ENCODE measurements around the gene RNF103.
A peak's percentile ranks its signal among the peaks of the same experiment; 100 is the strongest.

RNF103 gene

DNA sequence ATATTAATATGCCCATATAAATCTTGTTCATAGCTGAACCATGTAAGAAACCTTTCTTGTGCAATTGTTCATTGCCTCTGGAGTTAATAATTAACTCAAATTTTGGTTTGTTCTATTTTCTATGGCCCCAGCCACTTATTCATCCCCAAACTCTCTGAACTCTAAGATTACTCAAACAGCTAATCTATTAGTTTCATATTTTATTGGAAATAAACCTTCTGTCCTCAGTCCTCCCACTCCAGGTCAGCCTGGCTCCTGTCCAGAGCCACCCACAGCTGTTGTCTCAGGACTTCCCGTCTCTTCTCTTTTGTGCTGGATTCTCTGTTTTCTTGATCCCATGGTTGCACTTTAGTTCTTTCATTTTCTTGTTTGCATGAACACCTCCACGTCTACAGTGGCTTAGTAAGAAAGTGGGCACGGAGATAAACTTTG lies 4.4 kb upstream of the RNF103 start:
- H3K4me3 ChIP-seq (ENCODE audit: control insufficient read depth, low read depth, low read length) = no peak overlapping the region
- no peak for DNase-seq (ENCODE audit: low read depth)
- TF ChIP-seq, protein P1, sequence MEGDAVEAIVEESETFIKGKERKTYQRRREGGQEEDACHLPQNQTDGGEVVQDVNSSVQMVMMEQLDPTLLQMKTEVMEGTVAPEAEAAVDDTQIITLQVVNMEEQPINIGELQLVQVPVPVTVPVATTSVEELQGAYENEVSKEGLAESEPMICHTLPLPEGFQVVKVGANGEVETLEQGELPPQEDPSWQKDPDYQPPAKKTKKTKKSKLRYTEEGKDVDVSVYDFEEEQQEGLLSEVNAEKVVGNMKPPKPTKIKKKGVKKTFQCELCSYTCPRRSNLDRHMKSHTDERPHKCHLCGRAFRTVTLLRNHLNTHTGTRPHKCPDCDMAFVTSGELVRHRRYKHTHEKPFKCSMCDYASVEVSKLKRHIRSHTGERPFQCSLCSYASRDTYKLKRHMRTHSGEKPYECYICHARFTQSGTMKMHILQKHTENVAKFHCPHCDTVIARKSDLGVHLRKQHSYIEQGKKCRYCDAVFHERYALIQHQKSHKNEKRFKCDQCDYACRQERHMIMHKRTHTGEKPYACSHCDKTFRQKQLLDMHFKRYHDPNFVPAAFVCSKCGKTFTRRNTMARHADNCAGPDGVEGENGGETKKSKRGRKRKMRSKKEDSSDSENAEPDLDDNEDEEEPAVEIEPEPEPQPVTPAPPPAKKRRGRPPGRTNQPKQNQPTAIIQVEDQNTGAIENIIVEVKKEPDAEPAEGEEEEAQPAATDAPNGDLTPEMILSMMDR (IDR thresholded peaks at IDR 0.05; ENCODE audit: control insufficient read depth, insufficient read depth, low read depth, low read length, missing control alignments) = no peak

DNA sequence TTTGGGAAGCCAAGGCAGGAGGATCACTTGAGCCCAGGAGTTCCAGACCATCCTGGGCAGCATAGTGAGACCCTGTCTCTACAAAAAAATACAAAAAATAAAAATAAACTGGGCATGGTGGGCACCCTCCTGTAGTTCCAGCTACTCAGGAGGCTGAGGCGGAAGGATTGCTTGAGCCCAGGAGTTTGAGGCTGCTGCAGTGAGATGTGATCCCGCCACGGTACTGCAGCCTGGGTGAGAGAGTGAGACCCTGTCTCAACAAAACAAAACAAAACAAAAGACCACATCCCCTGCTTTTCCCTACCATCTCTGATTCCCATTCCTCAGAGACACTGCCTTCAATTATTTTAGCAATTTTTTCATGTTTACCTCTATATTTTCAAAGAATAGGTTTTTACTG lies 3.9 kb upstream of the RNF103 start:
- DNase-seq (ENCODE audit: low read depth) = no peak
- no peak overlapping the region for H3K4me3 ChIP-seq (ENCODE audit: control insufficient read depth, low read depth, low read length)
- TF ChIP-seq, protein P1 (IDR thresholded peaks at IDR 0.05; ENCODE audit: control insufficient read depth, insufficient read depth, low read depth, low read length, missing control alignments) = no peak

DNA sequence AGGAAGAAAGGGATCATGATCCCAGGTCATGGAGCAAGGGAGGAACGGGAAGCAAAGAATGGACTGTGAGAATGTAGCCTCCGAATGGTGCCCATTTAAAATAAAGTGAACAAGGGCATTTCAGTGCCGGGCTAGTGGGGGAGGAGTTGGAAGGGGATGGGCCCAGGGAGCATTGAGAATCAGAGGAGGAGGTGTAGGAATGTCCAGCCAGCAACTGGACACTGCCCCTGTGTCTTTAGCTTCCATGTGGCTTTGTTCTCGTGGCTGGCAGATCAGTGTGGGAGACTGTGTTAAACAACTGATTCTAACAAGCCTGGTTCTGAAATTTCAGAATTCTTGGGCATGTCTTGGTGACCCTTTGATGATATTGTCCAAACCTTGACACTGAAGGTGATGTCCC lies 1.4 kb upstream of the RNF103 start:
- TF ChIP-seq, protein P1 (IDR thresholded peaks at IDR 0.05; ENCODE audit: control insufficient read depth, insufficient read depth, low read depth, low read length, missing control alignments) = no peak
- DNase-seq (ENCODE audit: low read depth) = no peak
- no peak overlapping the region for H3K4me3 ChIP-seq (ENCODE audit: control insufficient read depth, low read depth, low read length)

DNA sequence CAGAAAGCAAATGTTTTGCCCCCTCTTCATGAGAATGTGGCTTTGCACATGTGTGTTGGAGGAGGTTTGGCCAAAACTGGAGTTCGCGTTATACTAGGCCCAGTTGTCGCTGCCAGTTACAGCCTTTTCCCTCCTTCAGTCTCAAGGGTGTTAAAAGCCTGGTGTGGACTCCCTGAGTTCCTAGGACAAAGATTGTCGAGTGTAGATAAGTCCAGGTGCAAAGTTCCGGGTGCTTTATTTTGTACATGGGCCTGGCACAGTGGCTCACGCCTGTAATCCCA lies 542 bp upstream of the RNF103 start:
- TF ChIP-seq, protein P1 (IDR thresholded peaks at IDR 0.05; ENCODE audit: control insufficient read depth, insufficient read depth, low read depth, low read length, missing control alignments) = no peak
- DNase-seq (ENCODE audit: low read depth) = no peak
- H3K4me3 ChIP-seq (ENCODE audit: control insufficient read depth, low read depth, low read length) = peak overlapping the region; percentile 61

DNA sequence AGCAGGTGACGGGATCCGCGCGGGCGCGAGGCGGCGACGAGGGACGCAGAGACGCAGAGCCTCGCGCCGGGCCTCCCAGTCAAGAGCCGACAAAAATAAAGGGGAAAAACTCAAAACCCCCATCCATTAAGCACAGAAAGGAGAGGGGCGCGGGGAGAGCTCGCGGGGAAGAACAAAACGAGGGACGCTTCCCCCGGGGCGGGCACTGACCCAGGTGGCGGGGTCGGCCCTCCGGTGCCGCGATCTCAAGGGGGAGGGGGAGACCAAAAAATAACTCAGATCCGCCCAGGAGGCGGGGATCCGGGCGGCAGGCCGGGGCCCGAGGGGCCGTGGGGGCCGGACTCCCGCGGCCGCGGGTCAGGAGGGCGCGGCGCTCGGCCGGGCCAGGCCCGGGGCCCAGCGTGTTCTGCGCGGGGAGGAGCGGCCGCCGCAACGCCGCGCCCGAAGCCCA lies 597 bp downstream of the RNF103 start:
- no peak for DNase-seq (ENCODE audit: low read depth)
- H3K4me3 ChIP-seq (ENCODE audit: control insufficient read depth, low read depth, low read length) = peak overlapping the region; percentile 61
- TF ChIP-seq, protein P1 (IDR thresholded peaks at IDR 0.05; ENCODE audit: control insufficient read depth, insufficient read depth, low read depth, low read length, missing control alignments) = no peak

DNA sequence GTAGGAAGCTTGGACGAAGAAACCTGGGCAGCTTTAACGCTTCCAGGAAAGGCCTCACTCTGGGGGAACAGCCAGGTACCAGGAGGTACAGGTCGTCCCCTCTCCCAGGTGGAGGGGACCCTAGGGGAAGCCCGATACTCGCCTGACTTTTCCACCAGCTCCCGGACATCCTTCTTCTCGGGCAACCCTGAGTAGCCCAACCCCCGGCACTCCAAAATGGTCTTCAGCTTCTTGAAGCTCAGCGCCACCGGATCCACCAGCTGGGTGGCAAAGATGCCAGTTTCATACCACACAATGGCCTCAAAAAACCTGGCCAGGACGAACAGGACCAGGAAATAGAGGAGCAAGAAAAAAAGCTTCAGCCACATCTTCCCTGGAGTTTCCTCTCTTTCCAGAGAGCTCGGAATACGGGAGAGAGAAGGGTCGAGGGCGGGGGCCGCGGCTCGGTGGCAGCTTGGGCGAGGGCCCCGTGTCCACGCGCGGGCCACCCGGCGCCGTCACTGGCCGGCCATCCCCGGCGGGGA lies 1.1 kb downstream of the RNF103 start:
- peak overlapping the region; percentile 61 for H3K4me3 ChIP-seq (ENCODE audit: control insufficient read depth, low read depth, low read length)
- TF ChIP-seq, protein P1 (IDR thresholded peaks at IDR 0.05; ENCODE audit: control insufficient read depth, insufficient read depth, low read depth, low read length, missing control alignments) = no peak
- DNase-seq (ENCODE audit: low read depth) = no peak

All from AG09309 (cell line).